DLD1 (cell line): ENCODE measurements around the gene FRMD4A.
"Not testable (repeated sequence)": the region's sequence is repeated elsewhere in the genome, so short reads cannot be mapped to it uniquely, and the experiment has no call there.

Source experiments
- in situ Hi-C: cut with HindIII; loops from 2 replicates; pipeline ENCODE4 v1.10.0; 2017; ENCODE audit warnings: low sequenced_read_pairs

The FRMD4A gene

DNA sequence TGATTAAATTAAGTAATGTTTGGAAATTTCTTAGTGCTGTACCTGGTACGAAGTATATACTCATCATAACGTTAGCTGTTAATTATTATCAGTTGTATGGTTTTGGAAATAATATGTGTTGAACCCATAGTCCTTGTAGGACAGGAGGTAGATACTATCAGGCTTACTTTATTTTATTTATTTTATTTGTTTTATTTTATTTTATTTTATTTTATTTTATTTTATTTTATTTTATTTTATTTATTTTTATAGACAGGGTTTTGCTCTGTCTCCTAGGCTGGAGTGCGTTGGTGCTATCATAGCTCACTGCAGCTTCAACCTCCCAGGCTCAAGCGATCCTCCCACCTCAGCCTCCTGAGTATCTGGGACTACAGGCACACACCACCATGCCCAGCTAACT is 465.5 kb downstream of the FRMD4A start:
- in situ Hi-C loops = not testable (repeated sequence)

DNA sequence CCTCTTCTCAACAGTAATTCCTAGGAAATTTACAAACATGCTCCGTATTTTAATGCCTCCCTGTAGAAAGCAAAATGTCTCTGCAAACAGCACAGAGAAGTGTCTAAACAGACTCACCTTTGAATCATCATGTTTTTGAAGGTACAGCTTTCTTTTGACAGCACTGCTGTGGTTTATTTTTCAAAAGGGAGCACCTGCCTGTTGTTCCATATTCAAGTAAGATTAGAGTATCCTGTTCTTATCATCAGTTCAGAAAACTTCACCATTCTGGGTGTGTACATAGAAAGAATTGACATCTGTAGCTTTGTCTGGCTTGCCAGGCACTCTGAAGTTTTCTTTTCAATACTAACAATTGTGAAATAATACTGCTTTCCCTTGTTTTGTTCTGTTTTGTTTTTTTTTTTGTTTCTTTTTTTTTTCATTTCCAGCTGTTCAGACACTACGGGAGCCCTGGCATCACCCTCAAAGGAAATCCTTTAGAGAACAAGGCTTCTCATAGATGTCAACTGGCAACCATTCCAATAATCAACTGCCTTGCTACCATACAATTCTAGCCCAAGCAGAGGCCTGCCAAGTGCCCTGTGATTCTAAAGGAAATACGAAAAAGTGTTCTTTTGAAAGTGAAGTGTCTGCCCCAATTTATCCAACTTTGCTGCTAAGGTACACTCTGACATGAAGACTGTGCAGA is 468.0 kb downstream of the FRMD4A start:
- in situ Hi-C loops = no loop called here

- in situ Hi-C loops = no loop called here
These were observed 469.8 kb downstream of the FRMD4A start for GRCh38 chr10:13860886-13861285.

- in situ Hi-C loops = no loop called here
These were observed 470.6 kb downstream of the FRMD4A start for GRCh38 chr10:13859979-13860654.

DNA sequence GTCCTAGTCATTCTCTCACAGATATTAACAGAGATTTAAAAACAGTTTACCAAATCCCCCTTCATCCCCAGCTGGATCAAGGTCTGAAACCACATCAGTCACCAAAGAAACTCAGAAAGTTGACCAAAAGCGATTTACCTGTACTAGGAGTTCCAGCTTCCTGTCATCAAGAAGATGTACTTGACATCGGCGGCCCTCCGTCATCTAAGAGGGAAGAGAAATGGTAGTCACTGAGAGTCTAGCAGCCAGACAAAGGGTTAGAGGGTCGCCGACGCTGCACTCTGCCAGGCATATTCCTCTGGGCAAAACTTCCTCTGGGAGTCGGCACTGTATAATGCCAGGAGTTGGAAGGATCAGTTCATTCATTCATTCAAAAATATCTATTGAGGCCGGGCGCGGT is 472.0 kb downstream of the FRMD4A start:
- in situ Hi-C loops = no loop called here

DNA sequence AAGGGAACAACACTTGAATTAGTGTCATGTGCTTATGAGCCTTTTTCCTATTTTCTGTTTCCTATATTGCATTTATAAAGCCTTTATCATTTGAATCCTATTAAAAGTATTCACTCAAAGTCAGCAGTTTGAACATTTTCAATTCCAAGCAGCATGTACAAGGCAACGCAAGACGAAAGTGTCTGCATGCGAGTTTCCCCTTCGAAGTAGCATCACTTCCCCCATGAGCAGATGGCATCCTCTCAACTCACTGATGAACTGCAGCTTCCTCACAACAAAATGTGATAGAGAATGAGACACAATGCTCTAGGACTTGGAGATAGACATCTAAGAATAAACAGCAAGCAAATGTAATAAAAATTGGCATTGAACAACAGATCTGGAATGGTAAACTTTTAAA is 473.3 kb downstream of the FRMD4A start:
- in situ Hi-C loops = no loop called here

- in situ Hi-C loops = no loop called here
These were observed 476.9 kb downstream of the FRMD4A start for GRCh38 chr10:13853854-13854253.

DNA sequence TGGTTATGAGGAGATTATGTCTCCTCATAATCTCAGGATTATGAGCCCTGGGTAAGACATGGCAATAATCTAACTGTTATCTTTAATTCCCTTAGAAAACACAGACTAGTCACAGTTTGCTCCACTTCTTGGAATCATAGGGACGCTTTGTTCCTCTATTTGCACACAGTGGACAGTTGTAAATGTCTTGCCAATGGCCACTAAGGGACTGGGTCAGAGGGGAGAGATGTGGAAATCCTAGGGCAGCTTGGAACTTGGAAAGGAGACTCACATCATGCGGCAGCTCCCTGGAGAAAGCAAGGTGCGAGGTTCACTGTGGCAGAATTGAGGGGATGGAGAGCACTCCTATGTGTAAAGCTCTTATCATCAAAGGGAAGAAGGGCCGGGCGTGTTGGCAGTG is 477.9 kb downstream of the FRMD4A start:
- in situ Hi-C loops = no loop called here

DNA sequence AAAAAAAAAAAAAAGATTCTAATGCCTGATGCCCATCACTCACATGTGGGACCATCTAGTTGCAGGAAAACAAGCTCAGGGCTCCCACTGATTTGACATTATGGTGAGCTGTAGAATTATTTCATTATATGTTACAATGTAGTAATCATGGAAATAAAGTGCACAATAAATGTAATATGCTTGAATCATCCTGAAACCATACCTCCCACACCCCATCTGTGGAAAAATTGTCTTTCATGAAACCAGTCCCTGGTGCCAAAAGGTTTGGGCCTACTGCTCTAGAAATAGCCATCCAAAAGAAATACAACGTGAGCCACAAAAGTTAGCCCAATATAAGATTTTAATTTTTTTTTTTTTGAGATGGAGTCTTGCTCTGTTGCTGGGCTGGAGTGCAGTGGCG is 478.8 kb downstream of the FRMD4A start:
- in situ Hi-C loops = no loop called here

GRCh38 chr10:13848520-13849445 is 481.9 kb downstream of the FRMD4A start:
- in situ Hi-C loops = no loop called here

GRCh38 chr10:13847201-13847631 is 483.5 kb downstream of the FRMD4A start:
- in situ Hi-C loops = no loop called here

GRCh38 chr10:13845897-13846296 is 484.8 kb downstream of the FRMD4A start:
- in situ Hi-C loops = no loop called here

DNA sequence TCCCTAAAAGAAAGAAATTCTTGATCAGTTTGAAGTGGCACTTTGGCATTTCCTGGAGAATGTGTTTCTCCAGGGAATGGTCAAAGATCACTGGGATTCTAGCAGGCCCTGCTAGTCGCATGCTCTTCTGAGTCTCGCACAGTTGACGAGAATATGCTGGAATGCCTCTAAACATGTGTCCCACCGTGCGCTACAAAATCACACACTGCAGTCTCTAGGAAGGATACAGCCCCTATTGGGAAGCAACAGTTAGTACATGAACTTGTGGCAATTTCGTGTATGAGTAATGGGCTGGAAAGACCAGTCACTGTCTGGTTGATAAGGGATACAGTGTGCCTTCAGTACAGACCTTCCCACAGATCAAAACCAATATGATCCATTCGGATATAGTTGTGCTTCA is 486.1 kb downstream of the FRMD4A start:
- in situ Hi-C loops = no loop called here

DNA sequence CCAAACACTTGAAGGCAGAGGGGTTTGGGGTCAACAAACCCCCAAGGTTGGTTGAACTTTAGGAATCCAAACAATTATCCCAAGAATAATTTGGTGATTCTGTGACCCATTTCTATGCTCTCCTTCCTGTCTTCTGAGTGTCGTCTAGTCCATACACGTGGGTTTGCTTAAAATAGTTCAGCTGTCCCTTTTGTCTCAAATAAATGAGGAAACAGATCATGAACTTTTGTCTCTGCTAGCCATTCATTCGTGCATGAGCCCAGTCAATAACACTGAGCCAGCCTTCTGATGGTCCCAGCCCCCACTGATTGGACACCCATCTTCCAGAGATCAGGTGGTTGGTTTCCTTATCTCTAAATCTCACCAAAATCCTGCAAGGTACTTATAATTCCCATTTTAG is 488.6 kb downstream of the FRMD4A start:
- in situ Hi-C loops = no loop called here

- in situ Hi-C loops = no loop called here
These were observed 490.7 kb downstream of the FRMD4A start for GRCh38 chr10:13840036-13840435.

DNA sequence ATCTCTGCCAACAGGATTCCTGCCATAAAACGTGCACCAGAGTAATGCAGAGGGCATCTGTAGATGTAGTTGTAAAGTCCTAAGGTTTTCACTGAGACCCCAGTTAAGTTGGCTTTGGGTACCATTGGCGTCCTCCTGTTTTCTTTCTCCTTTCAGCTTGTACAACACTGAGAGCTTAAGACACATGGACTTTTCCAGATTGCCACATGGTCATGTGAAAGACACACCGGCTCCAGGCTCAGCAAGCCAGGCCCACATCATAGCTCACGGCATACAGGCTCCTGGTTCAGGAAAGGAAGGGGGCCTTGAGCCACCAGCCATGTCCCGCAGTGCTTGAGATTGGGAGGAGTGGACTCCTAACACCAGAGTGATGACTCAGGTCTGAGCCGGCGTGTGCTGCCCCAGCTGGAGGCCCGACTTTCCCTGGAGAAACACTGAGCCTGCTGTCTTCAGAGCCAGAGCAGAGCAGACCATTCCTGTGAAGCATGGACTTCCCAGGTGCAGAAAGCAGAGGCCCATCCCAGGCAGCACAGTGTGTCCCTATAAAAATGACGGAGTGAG is 491.2 kb downstream of the FRMD4A start:
- in situ Hi-C loops = no loop called here

- in situ Hi-C loops = no loop called here
These were observed 491.7 kb downstream of the FRMD4A start for GRCh38 chr10:13839030-13839429.

DNA sequence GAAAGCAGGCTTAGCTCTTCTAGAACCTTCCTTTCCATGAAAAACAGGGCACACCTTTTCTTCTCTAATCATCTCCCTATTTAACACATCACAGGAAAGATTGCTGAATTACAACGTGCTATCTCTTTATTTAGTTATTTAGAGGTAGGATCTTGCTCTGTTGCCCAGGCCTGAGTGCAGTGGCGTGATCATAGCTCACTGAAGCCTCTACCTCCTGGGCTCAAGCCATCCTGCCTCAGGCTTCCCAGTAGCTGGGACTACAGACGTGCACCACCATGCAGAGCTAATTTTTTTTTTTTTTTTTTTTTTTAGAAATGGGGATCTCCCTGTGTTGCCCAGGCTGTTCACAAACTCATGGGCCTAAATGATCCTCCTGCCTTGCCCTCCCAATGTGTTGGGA is 492.8 kb downstream of the FRMD4A start:
- in situ Hi-C loops = no loop called here

- in situ Hi-C loops = no loop called here
These were observed 496.0 kb downstream of the FRMD4A start for GRCh38 chr10:13834581-13835286.

- in situ Hi-C loops = no loop called here
These were observed 499.0 kb downstream of the FRMD4A start for GRCh38 chr10:13831711-13832141.

- in situ Hi-C loops = no loop called here
These were observed 500.3 kb downstream of the FRMD4A start for GRCh38 chr10:13830385-13830784.
